ENCODE results near the gene ZIC1.

Gene ZIC1

GRCh38 chr3:147428754-147429153 lies 19.6 kb downstream of the ZIC1 start:
- H3K4me1 ChIP-seq, result no peaks in the 10 kb centered on the region
- no peak overlapping the region for H3K4me3 ChIP-seq
- H3K27ac ChIP-seq, result no peak overlapping the region
- H3K9me3 ChIP-seq, result peaks cover 9% of the 10 kb centered on the region; the same call in 1 of the 2 replicates
- no peak for TF ChIP-seq Cebpa-rat (IDR thresholded peaks at IDR 0.05)
- no peaks in the 10 kb centered on the region for H3K36me3 ChIP-seq
- H3K9ac ChIP-seq, result no peak overlapping the region
- H3K4me2 ChIP-seq, result no peak overlapping the region
- H3K27me3 ChIP-seq, result peaks cover 16% of the 10 kb centered on the region
- no peaks in the 10 kb centered on the region for H4K20me1 ChIP-seq

GRCh38 chr3:147431751-147432150 lies 22.6 kb downstream of the ZIC1 start:
- Histone ChIP-seq H3K36me3 (no peaks in the 10 kb centered on the region), H3K9me3 (no peaks in the 10 kb centered on the region), H3K4me3 (no peak overlapping the region), H3K27ac (no peak overlapping the region), H3K27me3 (no peaks in the 10 kb centered on the region), H3K4me1 (no peaks in the 10 kb centered on the region), H3K9ac (no peak overlapping the region), H4K20me1 (no peaks in the 10 kb centered on the region), H3K4me2 (no peak overlapping the region)
- no peak for TF ChIP-seq Cebpa-rat (IDR thresholded peaks at IDR 0.05)

GRCh38 chr3:147447224-147447623 lies 38.1 kb downstream of the ZIC1 start:
- Histone ChIP-seq H3K27ac (no peak overlapping the region), H3K4me1 (no peaks in the 10 kb centered on the region), H3K9ac (no peak overlapping the region), H3K9me3 (no peaks in the 10 kb centered on the region), H3K27me3 (no peaks in the 10 kb centered on the region), H3K4me3 (no peak overlapping the region), H3K4me2 (no peak overlapping the region), H3K36me3 (no peaks in the 10 kb centered on the region), H4K20me1 (no peaks in the 10 kb centered on the region)
- no peak for TF ChIP-seq Cebpa-rat (IDR thresholded peaks at IDR 0.05)

- H3K4me1 ChIP-seq, result no peaks in the 10 kb centered on the region
- H3K27me3 ChIP-seq, result no peaks in the 10 kb centered on the region
- H3K36me3 ChIP-seq, result no peaks in the 10 kb centered on the region
- H3K9me3 ChIP-seq, result no peaks in the 10 kb centered on the region
- H3K27ac ChIP-seq, result no peak overlapping the region
- TF ChIP-seq Cebpa-rat (IDR thresholded peaks at IDR 0.05), result no peak
- H4K20me1 ChIP-seq, result no peaks in the 10 kb centered on the region
- H3K4me2 ChIP-seq, result no peak overlapping the region
- no peak overlapping the region for H3K9ac ChIP-seq
- H3K4me3 ChIP-seq, result no peak overlapping the region
Measured at GRCh38 chr3:147449669-147450068, 40.5 kb downstream of the ZIC1 start.

- Histone ChIP-seq H3K9me3 (no peaks in the 10 kb centered on the region), H3K27ac (no peak overlapping the region), H3K36me3 (no peaks in the 10 kb centered on the region), H3K4me1 (no peaks in the 10 kb centered on the region), H4K20me1 (no peaks in the 10 kb centered on the region), H3K27me3 (no peaks in the 10 kb centered on the region), H3K4me2 (no peak overlapping the region), H3K9ac (no peak overlapping the region), H3K4me3 (no peak overlapping the region)
- TF ChIP-seq Cebpa-rat (IDR thresholded peaks at IDR 0.05), result no peak
Measured at GRCh38 chr3:147458995-147459704, 50.0 kb downstream of the ZIC1 start.

GRCh38 chr3:147462856-147463255 lies 53.7 kb downstream of the ZIC1 start:
- no peak overlapping the region for H3K9ac ChIP-seq
- H3K4me1 ChIP-seq, result no peaks in the 10 kb centered on the region
- H3K36me3 ChIP-seq, result no peaks in the 10 kb centered on the region
- H3K27me3 ChIP-seq, result no peaks in the 10 kb centered on the region
- no peaks in the 10 kb centered on the region for H4K20me1 ChIP-seq
- no peak overlapping the region for H3K4me2 ChIP-seq
- H3K4me3 ChIP-seq, result no peak overlapping the region
- H3K9me3 ChIP-seq, result no peaks in the 10 kb centered on the region
- TF ChIP-seq Cebpa-rat (IDR thresholded peaks at IDR 0.05), result no peak
- H3K27ac ChIP-seq, result no peak overlapping the region

All from BLaER1 (cell line).